A549 (cell line): ENCODE measurements around the gene C1orf87.

Source experiments
- CTCF ChIP-seq: fragments of >200 bp; sonication (Bioruptor Twin); formaldehyde crosslinking; IDR thresholded peaks from 3 replicates; pipeline ENCODE4 v1.5.1; 2016
- MAFK ChIP-seq: fragments of 450-650 bp; IDR thresholded peaks from 2 replicates; pipeline ENCODE4 v1.6.1; 2014; ENCODE audit not compliant: partially characterized antibody
- MYC ChIP-seq: IDR thresholded peaks from 2 replicates; pipeline ENCODE4 v1.6.1; 2012; ENCODE audit warnings: mild to moderate bottlenecking, inconsistent platforms, low read length, improper control_type of control experiment, borderline replicate concordance
- ZFP36 ChIP-seq: fragments of 450-650 bp; IDR thresholded peaks from 2 replicates; pipeline ENCODE4 v1.6.1; 2014; ENCODE audit warnings: borderline replicate concordance; ENCODE audit not compliant: partially characterized antibody

DNA sequence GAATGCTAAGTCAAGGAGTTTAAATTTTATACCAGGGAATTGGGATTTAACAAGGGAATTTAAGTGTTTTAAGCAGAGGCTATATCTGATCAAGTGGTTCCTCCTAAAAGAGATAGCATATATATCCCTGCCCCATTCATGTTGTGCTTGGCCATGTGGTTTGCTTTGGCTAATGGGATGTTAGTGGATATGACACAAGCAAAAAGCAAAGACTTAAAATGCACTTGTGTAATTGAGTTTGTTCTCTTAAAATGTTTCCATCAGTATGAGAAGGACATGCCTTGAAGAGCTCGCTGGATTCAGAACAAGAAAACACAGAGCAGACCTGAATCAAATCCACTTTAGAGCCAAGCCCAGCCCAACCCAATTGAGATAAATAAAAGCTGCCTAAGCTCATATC lies 22.4 kb downstream of the C1orf87 start:
- no peak for TF ChIP-seq MYC
- no peak for TF ChIP-seq CTCF
- TF ChIP-seq MAFK: no peak
- TF ChIP-seq ZFP36: no peak
